ENCODE measurements around the gene ZRSR2. TPM values are rescaled to one million over a fixed set of nuclear protein-coding genes. Genes with fewer than 3 reads are reported as not detected.

Gene ZRSR2
- total and polyA plus RNA-seq, 9 of the 15 experiments (the other 6 are each of a cell fraction or from before 2014, with no cell fraction given), result 3.5 to 19.5 (median 8.6) TPM

- no peaks in the 10 kb centered on the region for H3K79me2 ChIP-seq (ENCODE audit: control insufficient read depth, insufficient read depth, low read length)
- no peaks in the 10 kb centered on the region; a peak in 1 of 5 replicates for H3K4me1 ChIP-seq (replicated peaks in 1 of 2; ENCODE audit: control insufficient read depth in 2 of 2, insufficient read depth in 2 of 2, low read length in 2 of 2)
- H2AFZ ChIP-seq (ENCODE audit: low read depth, low read length), result no peak overlapping the region
- H3K27ac ChIP-seq (ENCODE audit: extremely low read depth, low read depth, low read length), result no peak overlapping the region
- CTCF ChIA-PET (ENCODE audit: low intra/inter-chr PET ratio), result no interaction called here
- no peaks in the 10 kb centered on the region for H3K9me3 ChIP-seq (replicated peaks; ENCODE audit: control insufficient read depth, insufficient read depth, low read depth, low read length)
- no peaks in the 10 kb centered on the region for H3K27me3 ChIP-seq (ENCODE audit: control insufficient read depth in 2 of 2, insufficient read depth in 2 of 2, low read length in 2 of 2)
- DNase-seq (ENCODE audit: extremely low read depth in 1 of 4, low spot score in 3 of 4), result no peak
- 72% methylated on average over 6 of the region's 7 CpGs for WGBS (ENCODE audit: insufficient coverage, low coverage, missing lambda C conversion rate)
- H4K20me1 ChIP-seq (replicated peaks; ENCODE audit: control insufficient read depth, insufficient read depth, low read length), result no peaks in the 10 kb centered on the region
- no peak for FAIRE-seq
- H3K4me3 ChIP-seq, result no peak overlapping the region
- no TSS peak for BruUV-seq (replicated peaks)
- H3K9ac ChIP-seq (ENCODE audit: insufficient read depth in 1 of 2, low read depth in 2 of 2, low read length in 2 of 2), result no peak overlapping the region
- no peaks in the 10 kb centered on the region for H3K9me1 ChIP-seq (ENCODE audit: control insufficient read depth, insufficient read depth, low read length)
- intact Hi-C loops (cut with micrococcal nuclease), result no loop called here
- no peak for ATAC-seq
- H3K36me3 ChIP-seq (ENCODE audit: control insufficient read depth, insufficient read depth, low read length), result no peaks in the 10 kb centered on the region
- in situ Hi-C loops (cut with MboI), result loop anchor here (25.0 kb wide), 1 partner anchor 687 kb away; no protein-coding TSS in a partner anchor
- POLR2A ChIA-PET, result interaction anchor here (0.6 to 1.4 kb wide), 2 partner anchors 10 to 54 kb away, joined by 3 read pairs; no protein-coding TSS in a partner anchor
- no peak overlapping the region for H3K4me2 ChIP-seq (ENCODE audit: insufficient read depth, low read length)
- TF ChIP-seq, protein P1, sequence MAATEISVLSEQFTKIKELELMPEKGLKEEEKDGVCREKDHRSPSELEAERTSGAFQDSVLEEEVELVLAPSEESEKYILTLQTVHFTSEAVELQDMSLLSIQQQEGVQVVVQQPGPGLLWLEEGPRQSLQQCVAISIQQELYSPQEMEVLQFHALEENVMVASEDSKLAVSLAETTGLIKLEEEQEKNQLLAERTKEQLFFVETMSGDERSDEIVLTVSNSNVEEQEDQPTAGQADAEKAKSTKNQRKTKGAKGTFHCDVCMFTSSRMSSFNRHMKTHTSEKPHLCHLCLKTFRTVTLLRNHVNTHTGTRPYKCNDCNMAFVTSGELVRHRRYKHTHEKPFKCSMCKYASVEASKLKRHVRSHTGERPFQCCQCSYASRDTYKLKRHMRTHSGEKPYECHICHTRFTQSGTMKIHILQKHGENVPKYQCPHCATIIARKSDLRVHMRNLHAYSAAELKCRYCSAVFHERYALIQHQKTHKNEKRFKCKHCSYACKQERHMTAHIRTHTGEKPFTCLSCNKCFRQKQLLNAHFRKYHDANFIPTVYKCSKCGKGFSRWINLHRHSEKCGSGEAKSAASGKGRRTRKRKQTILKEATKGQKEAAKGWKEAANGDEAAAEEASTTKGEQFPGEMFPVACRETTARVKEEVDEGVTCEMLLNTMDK (IDR thresholded peaks at IDR 0.05; ENCODE audit: borderline replicate concordance, insufficient read depth, low read depth, low read length, poor library complexity, severe bottlenecking), result no peak
- TF ChIP-seq EWSR1 (IDR thresholded peaks at IDR 0.05; ENCODE audit: borderline replicate concordance, low read depth, partially characterized antibody), result no peak
- TF ChIP-seq, protein P2, sequence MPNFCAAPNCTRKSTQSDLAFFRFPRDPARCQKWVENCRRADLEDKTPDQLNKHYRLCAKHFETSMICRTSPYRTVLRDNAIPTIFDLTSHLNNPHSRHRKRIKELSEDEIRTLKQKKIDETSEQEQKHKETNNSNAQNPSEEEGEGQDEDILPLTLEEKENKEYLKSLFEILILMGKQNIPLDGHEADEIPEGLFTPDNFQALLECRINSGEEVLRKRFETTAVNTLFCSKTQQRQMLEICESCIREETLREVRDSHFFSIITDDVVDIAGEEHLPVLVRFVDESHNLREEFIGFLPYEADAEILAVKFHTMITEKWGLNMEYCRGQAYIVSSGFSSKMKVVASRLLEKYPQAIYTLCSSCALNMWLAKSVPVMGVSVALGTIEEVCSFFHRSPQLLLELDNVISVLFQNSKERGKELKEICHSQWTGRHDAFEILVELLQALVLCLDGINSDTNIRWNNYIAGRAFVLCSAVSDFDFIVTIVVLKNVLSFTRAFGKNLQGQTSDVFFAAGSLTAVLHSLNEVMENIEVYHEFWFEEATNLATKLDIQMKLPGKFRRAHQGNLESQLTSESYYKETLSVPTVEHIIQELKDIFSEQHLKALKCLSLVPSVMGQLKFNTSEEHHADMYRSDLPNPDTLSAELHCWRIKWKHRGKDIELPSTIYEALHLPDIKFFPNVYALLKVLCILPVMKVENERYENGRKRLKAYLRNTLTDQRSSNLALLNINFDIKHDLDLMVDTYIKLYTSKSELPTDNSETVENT (CRISPR knock-in tag; IDR thresholded peaks at IDR 0.05), result no peak
Observed at GRCh38 chrX:15749642-15750610, 40.4 kb upstream of the ZRSR2 start.
